ENCODE results near the gene GLS2. TPM values are rescaled to one million over a fixed set of nuclear protein-coding genes. Genes with fewer than 3 reads are reported as not detected.
A peak's percentile ranks its signal among the peaks of the same experiment; 100 is the strongest.

The GLS2 gene
- total and polyA plus RNA-seq, 9 of the 15 experiments (the other 6 are each of a cell fraction or from before 2014, with no cell fraction given) = 0.11 TPM; not detected in 8

DNA sequence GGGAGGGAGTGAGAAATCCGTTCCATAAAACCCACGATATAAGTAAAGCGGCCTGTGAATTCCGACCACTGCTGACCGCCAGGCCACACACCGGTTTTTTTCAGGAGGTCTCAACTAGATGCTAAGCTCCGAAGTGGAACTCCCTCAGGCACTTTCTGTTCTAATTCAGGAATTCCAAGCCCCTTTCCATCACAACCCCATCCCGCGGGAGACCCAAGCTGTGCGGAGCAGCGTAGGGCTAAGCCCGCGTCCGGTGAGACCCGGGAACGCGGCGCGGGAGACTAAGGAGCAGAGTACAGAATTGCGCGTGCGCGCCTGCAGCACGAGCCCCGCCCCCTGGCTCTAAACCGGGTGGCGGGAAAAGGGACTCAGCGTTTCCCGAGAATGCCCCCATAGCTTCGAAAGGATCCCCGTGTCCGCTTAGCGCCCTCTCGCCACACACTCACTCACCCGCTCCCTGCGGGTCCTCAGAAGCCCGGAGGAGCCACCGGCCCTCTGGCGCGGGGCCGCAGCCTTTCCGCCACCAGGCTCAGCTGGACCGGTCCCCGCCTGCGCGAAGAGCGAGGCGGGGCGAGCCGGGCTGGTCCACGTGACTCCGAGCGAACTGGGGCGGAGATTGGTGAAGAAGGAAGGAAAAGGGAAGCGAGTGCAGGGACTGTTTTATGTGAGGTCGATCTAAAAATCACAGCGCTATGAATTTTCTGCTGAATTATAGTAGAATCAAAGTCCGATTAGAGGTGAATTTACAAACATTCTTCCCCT lies 38.9 kb downstream of the GLS2 start, which contains the start of gene TIMELESS (continued):
- TF ChIP-seq, protein P1, sequence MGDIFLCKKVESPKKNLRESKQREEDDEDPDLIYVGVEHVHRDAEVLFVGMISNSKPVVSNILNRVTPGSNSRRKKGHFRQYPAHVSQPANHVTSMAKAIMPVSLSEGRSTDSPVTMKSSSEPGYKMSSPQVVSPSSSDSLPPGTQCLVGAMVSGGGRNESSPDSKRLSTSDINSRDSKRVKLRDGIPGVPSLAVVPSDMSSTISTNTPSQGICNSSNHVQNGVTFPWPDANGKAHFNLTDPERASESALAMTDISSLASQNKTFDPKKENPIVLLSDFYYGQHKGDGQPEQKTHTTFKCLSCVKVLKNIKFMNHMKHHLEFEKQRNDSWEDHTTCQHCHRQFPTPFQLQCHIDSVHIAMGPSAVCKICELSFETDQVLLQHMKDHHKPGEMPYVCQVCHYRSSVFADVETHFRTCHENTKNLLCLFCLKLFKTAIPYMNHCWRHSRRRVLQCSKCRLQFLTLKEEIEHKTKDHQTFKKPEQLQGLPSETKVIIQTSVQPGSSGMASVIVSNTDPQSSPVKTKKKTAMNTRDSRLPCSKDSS (IDR thresholded peaks at IDR 0.05; ENCODE audit: low read depth, partially characterized antibody) = no peak
- TF ChIP-seq MBD2 (IDR thresholded peaks at IDR 0.05; ENCODE audit: borderline replicate concordance, low read depth) (no peak; the same call in none of the 2 replicates), HMG20A (CRISPR knock-in tag; conservative IDR thresholded peaks at IDR 0.05) (no peak), XRCC3 (IDR thresholded peaks at IDR 0.05) (no peak), POLR2B (IDR thresholded peaks at IDR 0.05; ENCODE audit: low read depth, partially characterized antibody) (peak; percentile 87), SAP30 (IDR thresholded peaks at IDR 0.05; ENCODE audit: borderline replicate concordance, insufficient read depth, low read depth, low read length, poor library complexity, severe bottlenecking) (peak; percentile 94), GTF2E2 (tag; IDR thresholded peaks at IDR 0.05) (peak; percentile 93), DIDO1 (tag; IDR thresholded peaks at IDR 0.05; ENCODE audit: low read depth) (no peak; the same call in 1 of the 2 replicates), EHMT2 (IDR thresholded peaks at IDR 0.05) (no peak), TOE1 (IDR thresholded peaks at IDR 0.05; ENCODE audit: borderline replicate concordance) (peak; percentile 93), TOE1 (CRISPR knock-in tag; IDR thresholded peaks at IDR 0.05; ENCODE audit: borderline replicate concordance, low read depth) (no peak), ZNF79 (CRISPR knock-in tag; IDR thresholded peaks at IDR 0.05; ENCODE audit: low read depth) (no peak), ELF4 (CRISPR knock-in tag; IDR thresholded peaks at IDR 0.05) (0 out of 2 replicates have a peak, but pooled peaks have one; percentile 14), NR4A1 (CRISPR knock-in tag; IDR thresholded peaks at IDR 0.05) (no peak), NR4A1 (tag; IDR thresholded peaks at IDR 0.05) (no peak), ZNF217 (CRISPR knock-in tag; IDR thresholded peaks at IDR 0.05) (no peak), C11orf30 (IDR thresholded peaks at IDR 0.05; ENCODE audit: low read depth) (peak; percentile 59), DDX20 (tag; IDR thresholded peaks at IDR 0.05; ENCODE audit: low read depth) (no peak), SRSF7 (optimal IDR thresholded peaks at IDR 0.05; ENCODE audit: low read depth, low read length) (no peak), PHF8 (IDR thresholded peaks at IDR 0.05; ENCODE audit: borderline replicate concordance, low read length) (peak; percentile 97), SIN3B (IDR thresholded peaks at IDR 0.05; ENCODE audit: low read depth) (peak; percentile 50; the same call in 1 of the 2 replicates)
- TF ChIP-seq, protein P2, sequence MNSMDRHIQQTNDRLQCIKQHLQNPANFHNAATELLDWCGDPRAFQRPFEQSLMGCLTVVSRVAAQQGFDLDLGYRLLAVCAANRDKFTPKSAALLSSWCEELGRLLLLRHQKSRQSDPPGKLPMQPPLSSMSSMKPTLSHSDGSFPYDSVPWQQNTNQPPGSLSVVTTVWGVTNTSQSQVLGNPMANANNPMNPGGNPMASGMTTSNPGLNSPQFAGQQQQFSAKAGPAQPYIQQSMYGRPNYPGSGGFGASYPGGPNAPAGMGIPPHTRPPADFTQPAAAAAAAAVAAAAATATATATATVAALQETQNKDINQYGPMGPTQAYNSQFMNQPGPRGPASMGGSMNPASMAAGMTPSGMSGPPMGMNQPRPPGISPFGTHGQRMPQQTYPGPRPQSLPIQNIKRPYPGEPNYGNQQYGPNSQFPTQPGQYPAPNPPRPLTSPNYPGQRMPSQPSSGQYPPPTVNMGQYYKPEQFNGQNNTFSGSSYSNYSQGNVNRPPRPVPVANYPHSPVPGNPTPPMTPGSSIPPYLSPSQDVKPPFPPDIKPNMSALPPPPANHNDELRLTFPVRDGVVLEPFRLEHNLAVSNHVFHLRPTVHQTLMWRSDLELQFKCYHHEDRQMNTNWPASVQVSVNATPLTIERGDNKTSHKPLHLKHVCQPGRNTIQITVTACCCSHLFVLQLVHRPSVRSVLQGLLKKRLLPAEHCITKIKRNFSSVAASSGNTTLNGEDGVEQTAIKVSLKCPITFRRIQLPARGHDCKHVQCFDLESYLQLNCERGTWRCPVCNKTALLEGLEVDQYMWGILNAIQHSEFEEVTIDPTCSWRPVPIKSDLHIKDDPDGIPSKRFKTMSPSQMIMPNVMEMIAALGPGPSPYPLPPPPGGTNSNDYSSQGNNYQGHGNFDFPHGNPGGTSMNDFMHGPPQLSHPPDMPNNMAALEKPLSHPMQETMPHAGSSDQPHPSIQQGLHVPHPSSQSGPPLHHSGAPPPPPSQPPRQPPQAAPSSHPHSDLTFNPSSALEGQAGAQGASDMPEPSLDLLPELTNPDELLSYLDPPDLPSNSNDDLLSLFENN (IDR thresholded peaks at IDR 0.05; ENCODE audit: low read depth in 2 of 2, low read length in 2 of 2) = peak in 1 of 2 experiments; percentile 57; a peak in 1 of 4 replicates
- TF ChIP-seq, protein P3, sequence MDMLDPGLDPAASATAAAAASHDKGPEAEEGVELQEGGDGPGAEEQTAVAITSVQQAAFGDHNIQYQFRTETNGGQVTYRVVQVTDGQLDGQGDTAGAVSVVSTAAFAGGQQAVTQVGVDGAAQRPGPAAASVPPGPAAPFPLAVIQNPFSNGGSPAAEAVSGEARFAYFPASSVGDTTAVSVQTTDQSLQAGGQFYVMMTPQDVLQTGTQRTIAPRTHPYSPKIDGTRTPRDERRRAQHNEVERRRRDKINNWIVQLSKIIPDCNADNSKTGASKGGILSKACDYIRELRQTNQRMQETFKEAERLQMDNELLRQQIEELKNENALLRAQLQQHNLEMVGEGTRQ (CRISPR knock-in tag; IDR thresholded peaks at IDR 0.05) = peak; percentile 97

Data from K562 (cell line).